Prostate gland (tissue), 2 donors: ENCODE results near the gene CDK5R1. TPM values are rescaled to one million over a fixed set of nuclear protein-coding genes. Genes with fewer than 3 reads are reported as not detected.

ENCODE experiments used
- DNase-seq: peaks from one replicate; pipeline ENCODE4 v3.0.0-alpha.2; 2019; ENCODE audit warnings: low spot score
- H3K27ac ChIP-seq, 2 donors: fragments of 200-600 bp; sonication (generic); 2 replicates each; pipeline ENCODE4 v1.5.1; 2017 to 2019
- H3K27me3 ChIP-seq: fragments of 200-600 bp; sonication (generic); replicated peaks from 2 replicates; pipeline ENCODE4 v1.5.1; 2019; ENCODE audit not compliant: insufficient read depth
- H3K36me3 ChIP-seq, 2 donors: fragments of 200-600 bp; sonication (generic); 1 replicate in 1 of 2; 2 replicates in 1 of 2; pipeline versions ENCODE4 v1.5.1 to v1.8.1; 2017 to 2019
- H3K4me1 ChIP-seq: fragments of 200-600 bp; sonication (generic); replicated peaks from 2 replicates; pipeline ENCODE4 v1.5.1; 2019
- H3K4me3 ChIP-seq, 2 donors: fragments of 200-600 bp; sonication (generic); 2 replicates each; pipeline ENCODE4 v1.5.1; 2017 to 2019
- H3K9me3 ChIP-seq: fragments of 200-600 bp; sonication (generic); 2 replicates; pipeline ENCODE4 v1.5.1; 2017
- POLR2A ChIP-seq: fragments of 450-650 bp; IDR thresholded peaks from one replicate; pipeline ENCODE4 v1.6.1; 2016; ENCODE audit warnings: antibody characterized with exemption, mild to moderate bottlenecking
- POLR2AphosphoS5 ChIP-seq: sonication (generic); formaldehyde crosslinking; IDR thresholded peaks from one replicate; pipeline ENCODE4 v1.6.1; 2017; ENCODE audit warnings: antibody characterized with exemption
- WGBS: methylation state at CpG from one replicate; pipeline ENCODE4 v1.1.5; 2018; 5-methylcytosine and 5-hydroxymethylcytosine counted together
- intact Hi-C: fragments of 100-400 bp; cut with DNase I; formaldehyde crosslinking; loops from one replicate; pipeline ENCODE4 v1.14.2; 2022
- total RNA-seq, 2 donors: library from RNA; depleted of rRNA; stranded (reverse); fragments of >200 nt; gene quantifications; one replicate each; pipeline ENCODE4 v1.1.0, GENCODE V29; 2016
- TF ChIP-seq, protein P1 (sequence below), 4 experiments: fragments of 200-600 bp in 2 of 4; fragments of 450-650 bp in 2 of 4; sonication (generic) in 2 of 4; IDR thresholded peaks; 1 replicate in 3 of 4; 2 replicates in 1 of 4; pipeline ENCODE4 v1.5.1; 2016 to 2019; ENCODE audit warnings: antibody characterized with exemption in 4 of 4, mild to moderate bottlenecking in 2 of 4, moderate library complexity in 2 of 4

CDK5R1 gene
- total RNA-seq, 2 donors from 2014 or later, result 0.46 to 5.1 TPM

DNA sequence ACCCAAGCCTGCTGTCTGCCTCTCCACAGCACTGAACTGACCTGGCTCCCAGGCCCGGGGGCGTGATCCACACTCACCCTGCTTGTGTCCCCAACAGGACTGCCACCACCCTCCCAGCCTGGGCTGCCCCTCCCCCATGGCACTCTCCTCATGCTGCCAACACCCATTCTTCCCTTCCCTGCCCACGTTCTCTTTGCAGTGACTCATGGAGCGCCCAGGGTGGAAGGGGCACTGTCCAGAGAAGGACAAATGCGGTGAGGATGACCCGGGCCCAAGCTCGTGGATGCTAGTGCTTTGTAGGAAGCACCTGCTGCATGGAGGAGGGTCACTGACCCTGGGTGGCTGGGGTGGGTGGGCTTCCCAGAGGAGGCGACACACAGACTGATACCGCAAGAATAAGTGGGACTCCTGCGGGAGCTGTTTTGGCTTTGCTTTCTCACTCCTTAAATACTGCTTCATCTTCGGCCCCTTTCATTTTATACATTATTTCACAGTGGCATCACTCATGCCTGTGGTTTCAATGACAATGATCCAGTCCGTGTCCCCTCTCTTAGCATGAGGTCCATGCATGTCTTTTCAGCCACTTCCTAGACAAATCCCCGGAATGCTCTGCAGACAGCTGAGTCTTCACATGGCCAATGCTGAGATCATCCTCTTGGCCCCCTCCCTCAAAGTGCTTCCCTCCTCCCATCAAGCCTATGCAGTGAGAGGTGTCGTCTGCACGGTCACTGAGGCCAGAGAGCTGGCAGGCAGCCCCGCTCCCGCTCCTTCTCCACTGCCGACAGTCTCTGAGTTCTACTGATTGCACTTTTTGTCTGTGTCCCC, 17.6 kb downstream of the CDK5R1 start:
- no peaks in the 10 kb centered on the region for H3K9me3 ChIP-seq
- no peak for TF ChIP-seq POLR2A
- no peak for TF ChIP-seq POLR2AphosphoS5
- TF ChIP-seq, protein P1, sequence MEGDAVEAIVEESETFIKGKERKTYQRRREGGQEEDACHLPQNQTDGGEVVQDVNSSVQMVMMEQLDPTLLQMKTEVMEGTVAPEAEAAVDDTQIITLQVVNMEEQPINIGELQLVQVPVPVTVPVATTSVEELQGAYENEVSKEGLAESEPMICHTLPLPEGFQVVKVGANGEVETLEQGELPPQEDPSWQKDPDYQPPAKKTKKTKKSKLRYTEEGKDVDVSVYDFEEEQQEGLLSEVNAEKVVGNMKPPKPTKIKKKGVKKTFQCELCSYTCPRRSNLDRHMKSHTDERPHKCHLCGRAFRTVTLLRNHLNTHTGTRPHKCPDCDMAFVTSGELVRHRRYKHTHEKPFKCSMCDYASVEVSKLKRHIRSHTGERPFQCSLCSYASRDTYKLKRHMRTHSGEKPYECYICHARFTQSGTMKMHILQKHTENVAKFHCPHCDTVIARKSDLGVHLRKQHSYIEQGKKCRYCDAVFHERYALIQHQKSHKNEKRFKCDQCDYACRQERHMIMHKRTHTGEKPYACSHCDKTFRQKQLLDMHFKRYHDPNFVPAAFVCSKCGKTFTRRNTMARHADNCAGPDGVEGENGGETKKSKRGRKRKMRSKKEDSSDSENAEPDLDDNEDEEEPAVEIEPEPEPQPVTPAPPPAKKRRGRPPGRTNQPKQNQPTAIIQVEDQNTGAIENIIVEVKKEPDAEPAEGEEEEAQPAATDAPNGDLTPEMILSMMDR (IDR thresholded peaks at IDR 0.05), result no peak
- H3K4me1 ChIP-seq, result no peaks in the 10 kb centered on the region
- H3K4me3 ChIP-seq, result no peak overlapping the region
- no peak overlapping the region for H3K27ac ChIP-seq
- WGBS, result 85% methylated on average over 18 of the region's 18 CpGs
- intact Hi-C loops, result no loop called here
- no peak for DNase-seq
- no peaks in the 10 kb centered on the region for H3K27me3 ChIP-seq
- no peaks in the 10 kb centered on the region for H3K36me3 ChIP-seq

- Histone ChIP-seq H3K4me3 (no peak overlapping the region), H3K36me3 (no peaks in the 10 kb centered on the region), H3K27me3 (no peaks in the 10 kb centered on the region), H3K4me1 (no peaks in the 10 kb centered on the region), H3K27ac (no peak overlapping the region), H3K9me3 (no peaks in the 10 kb centered on the region)
- intact Hi-C loops, result no loop called here
- WGBS, result 90% methylated on average over 5 of the region's 5 CpGs
- DNase-seq, result no peak
- TF ChIP-seq POLR2AphosphoS5 (no peak), POLR2A (no peak)
- TF ChIP-seq, protein P1 (IDR thresholded peaks at IDR 0.05), result no peak
Observed at GRCh38 chr17:32508926-32509325, 22.1 kb downstream of the CDK5R1 start.

DNA sequence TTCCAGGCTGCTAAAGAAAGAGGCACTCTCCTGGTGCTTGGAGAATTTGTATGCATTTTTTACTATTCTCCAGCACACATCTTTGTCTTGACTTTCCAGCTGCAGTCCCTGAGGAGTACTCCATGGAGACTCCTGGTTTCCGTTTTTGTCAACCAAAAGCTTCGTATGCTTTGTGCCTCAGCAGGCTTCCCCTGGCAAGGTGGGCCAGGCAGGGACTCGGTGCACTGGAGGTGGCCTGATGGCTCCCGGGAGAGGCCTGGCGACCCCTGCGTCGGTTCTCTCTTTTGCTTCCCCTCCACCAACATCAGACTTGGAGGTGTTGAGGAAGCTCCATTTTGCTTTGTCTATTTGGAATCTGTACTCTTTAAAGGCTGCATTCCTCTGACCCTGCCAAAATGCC, 23.7 kb downstream of the CDK5R1 start:
- 90% methylated on average over 7 of the region's 7 CpGs for WGBS

GRCh38 chr17:32512328-32512727, 25.5 kb downstream of the CDK5R1 start:
- DNase-seq, result no peak
- intact Hi-C loops, result no loop called here
- no peaks in the 10 kb centered on the region for H3K27me3 ChIP-seq
- H3K27ac ChIP-seq, result no peak overlapping the region
- no peaks in the 10 kb centered on the region for H3K9me3 ChIP-seq
- H3K4me1 ChIP-seq, result no peaks in the 10 kb centered on the region
- H3K4me3 ChIP-seq, result no peak overlapping the region
- TF ChIP-seq, protein P1 (IDR thresholded peaks at IDR 0.05), result no peak
- TF ChIP-seq POLR2A, result no peak
- no peak for TF ChIP-seq POLR2AphosphoS5
- 97% methylated on average over 2 of the region's 2 CpGs for WGBS
- H3K36me3 ChIP-seq, result no peaks in the 10 kb centered on the region

More for the DNA sequence above, 23.7 kb downstream of the CDK5R1 start:
- Histone ChIP-seq H3K36me3 (no peaks in the 10 kb centered on the region), H3K9me3 (no peaks in the 10 kb centered on the region), H3K4me3 (no peak overlapping the region), H3K4me1 (no peaks in the 10 kb centered on the region), H3K27me3 (no peaks in the 10 kb centered on the region), H3K27ac (no peak overlapping the region)
- intact Hi-C loops, result no loop called here
- DNase-seq, result no peak
- TF ChIP-seq, protein P1 (IDR thresholded peaks at IDR 0.05), result no peak
- TF ChIP-seq POLR2A (no peak), POLR2AphosphoS5 (no peak)

- Histone ChIP-seq H3K27ac (no peak overlapping the region), H3K4me1 (no peaks in the 10 kb centered on the region), H3K9me3 (no peaks in the 10 kb centered on the region), H3K27me3 (no peaks in the 10 kb centered on the region), H3K4me3 (no peak overlapping the region), H3K36me3 (no peaks in the 10 kb centered on the region)
- intact Hi-C loops, result no loop called here
- WGBS, result 91% methylated on average over 3 of the region's 3 CpGs
- DNase-seq, result no peak
- TF ChIP-seq POLR2AphosphoS5, result no peak
- TF ChIP-seq, protein P1 (IDR thresholded peaks at IDR 0.05), result no peak
- TF ChIP-seq POLR2A, result no peak
Observed at GRCh38 chr17:32513579-32513978, 26.8 kb downstream of the CDK5R1 start.
